GM21390 (cell line): Measurements from ENCODE around the gene GIPC1.
"Not testable (repeated sequence)": the region's sequence is repeated elsewhere in the genome, so short reads cannot be mapped to it uniquely, and the experiment has no call there.

Experiments
- ATAC-seq: cut with Tn5 transposase; IDR thresholded peaks from one replicate; pipeline ENCODE4 v1.9.1; 2021; ENCODE audit not compliant: unreplicated experiment

Gene GIPC1, protein sequence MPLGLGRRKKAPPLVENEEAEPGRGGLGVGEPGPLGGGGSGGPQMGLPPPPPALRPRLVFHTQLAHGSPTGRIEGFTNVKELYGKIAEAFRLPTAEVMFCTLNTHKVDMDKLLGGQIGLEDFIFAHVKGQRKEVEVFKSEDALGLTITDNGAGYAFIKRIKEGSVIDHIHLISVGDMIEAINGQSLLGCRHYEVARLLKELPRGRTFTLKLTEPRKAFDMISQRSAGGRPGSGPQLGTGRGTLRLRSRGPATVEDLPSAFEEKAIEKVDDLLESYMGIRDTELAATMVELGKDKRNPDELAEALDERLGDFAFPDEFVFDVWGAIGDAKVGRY

DNA sequence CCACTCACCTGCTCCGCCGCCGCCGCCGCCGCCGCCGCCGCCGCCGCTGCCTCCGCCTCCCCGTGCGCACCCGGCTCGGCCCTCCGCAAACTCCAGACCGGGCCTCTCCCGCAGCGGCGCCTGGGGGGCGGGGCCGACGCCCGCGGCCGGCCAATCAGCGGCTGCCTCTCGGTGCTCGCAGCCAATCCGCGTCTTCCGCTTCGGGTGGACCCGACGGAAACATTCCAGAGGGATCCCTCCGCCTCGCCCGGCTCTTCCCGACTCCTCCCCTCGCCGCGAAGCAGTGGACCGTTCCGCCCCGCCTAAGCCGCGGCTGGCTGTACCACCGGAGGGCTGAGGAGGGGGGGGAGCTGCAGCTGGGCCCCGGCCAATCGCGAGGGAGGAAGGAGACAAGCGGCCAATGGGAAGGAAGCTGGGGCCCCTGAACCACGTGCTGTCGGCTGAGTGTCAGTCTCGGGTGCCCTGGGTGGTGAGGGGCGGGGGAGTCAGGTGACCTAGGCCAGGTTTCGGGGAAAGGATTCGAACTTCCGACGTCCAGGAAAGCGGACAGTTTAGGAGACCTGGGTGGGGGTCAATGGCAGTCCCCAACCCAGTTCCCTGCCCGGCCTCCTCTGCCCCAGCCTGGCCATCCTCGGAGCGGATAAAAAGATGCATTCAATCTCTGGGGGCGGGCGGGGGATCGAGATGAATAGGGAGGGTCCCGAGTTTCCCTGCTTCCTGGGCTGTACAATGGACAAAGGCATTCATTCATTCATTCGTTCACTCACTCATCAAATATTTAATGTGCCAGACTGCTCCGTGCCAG is at the start of gene GIPC1:
TSS of gene GIPC1 (minus strand) at position 99 of the 805 bp plus-strand sequence. CDS start 13,151 bp downstream, outside the sequence.
- ATAC-seq, result no peak

GRCh38 chr19:14545716-14546082 is 49.8 kb upstream of the GIPC1 start:
- ATAC-seq, result no peak

- no peak for ATAC-seq
These were observed 49.2 kb upstream of the GIPC1 start for GRCh38 chr19:14544977-14545715.

GRCh38 chr19:14544047-14544446 is 48.1 kb upstream of the GIPC1 start:
- ATAC-seq, result no peak

GRCh38 chr19:14542711-14543328 is 46.9 kb upstream of the GIPC1 start:
- ATAC-seq, result no peak

GRCh38 chr19:14541979-14542378 is 46.1 kb upstream of the GIPC1 start:
- ATAC-seq, result not testable (repeated sequence)

- ATAC-seq, result no peak
These were observed 45.0 kb upstream of the GIPC1 start for GRCh38 chr19:14540741-14541525.

- no peak for ATAC-seq
These were observed 41.2 kb upstream of the GIPC1 start for GRCh38 chr19:14536926-14537692.

DNA sequence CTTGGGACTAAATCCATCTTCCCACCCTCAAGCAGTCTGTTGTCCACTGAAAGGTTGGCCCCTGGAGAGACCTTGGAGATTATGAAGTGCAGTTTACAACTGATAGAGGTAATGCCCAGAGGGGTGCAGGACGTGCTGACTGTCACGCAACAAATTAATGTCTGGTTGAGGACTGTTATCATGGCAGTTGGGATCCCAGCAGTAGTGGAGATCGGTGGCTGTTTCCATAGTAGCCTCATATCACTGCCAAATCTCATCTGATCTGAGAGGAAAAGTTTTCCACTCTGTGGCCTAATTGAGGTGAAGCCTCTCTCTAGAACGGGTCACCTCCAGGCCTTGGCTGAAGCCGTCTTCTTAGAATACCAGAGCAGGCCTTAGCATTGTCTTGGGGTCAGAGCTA is 37.5 kb upstream of the GIPC1 start:
- no peak for ATAC-seq

DNA sequence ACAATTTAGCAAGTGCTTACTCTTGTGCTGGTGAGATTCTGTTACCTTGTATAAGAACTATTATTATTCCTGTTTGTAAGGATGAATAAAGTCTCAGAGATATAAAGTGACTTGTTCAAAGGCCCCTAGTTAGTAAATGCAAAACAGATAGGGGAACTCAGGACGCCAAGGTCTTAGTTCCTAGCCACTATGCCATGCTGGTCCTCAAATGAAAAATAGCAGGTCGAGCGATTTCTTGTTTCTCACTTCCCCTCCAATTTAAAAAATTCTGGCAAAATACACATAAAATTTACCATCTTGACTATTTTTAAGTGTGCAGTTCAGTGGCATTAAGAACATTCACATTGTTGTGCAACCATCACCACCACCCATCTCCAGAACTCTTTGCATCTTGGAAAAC is 34.6 kb upstream of the GIPC1 start:
- no peak for ATAC-seq

GRCh38 chr19:14530005-14530348 is 34.0 kb upstream of the GIPC1 start:
- ATAC-seq, result no peak

- ATAC-seq, result peak; percentile 93
These were observed 33.5 kb upstream of the GIPC1 start, which contains the start of gene TECR for GRCh38 chr19:14529254-14530004. Gene TECR (plus strand): TSS chr19:14529594. CDS start chr19:14529697, 103 bp downstream.

- no peak for ATAC-seq
These were observed 32.7 kb upstream of the GIPC1 start for GRCh38 chr19:14528419-14529253.

DNA sequence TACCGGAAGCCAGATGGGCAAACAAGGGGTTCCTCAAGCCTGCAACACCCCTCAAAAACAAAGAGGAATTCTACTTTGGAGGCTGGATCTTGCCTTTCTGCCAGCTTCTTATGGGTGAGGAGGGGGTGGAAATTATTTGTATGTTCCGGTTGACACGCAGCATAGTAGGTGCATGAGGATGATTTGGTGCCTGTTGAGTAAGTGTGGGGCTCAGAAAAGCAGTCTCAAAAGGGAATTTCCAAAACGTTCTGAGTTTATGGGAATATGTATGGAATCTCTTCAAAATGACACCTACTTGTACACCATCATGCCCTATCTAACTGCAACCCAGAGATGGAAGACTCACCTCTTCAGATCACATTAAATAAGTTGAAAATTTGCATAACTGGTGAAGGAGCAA is 30.5 kb upstream of the GIPC1 start:
- no peak for ATAC-seq

DNA sequence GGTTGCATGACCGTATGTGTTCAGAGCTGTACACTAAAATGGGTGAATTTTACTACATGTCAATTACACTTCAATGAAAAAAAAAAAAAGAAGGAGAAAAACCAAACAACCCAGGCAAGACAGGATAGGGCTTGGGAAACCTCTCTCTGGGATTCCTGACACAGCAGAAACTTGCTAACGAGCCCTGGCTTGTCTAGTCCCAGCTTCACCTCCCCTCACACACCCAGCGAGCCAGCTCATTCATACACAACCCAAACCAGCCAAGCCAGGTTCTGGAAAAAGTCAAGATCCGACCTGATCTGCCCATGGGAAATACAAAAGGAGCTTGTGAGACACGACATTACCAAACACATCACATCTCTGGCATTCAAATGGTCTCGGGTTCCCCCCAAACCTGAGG is 29.8 kb upstream of the GIPC1 start:
- ATAC-seq, result no peak

- ATAC-seq, result no peak
These were observed 24.6 kb upstream of the GIPC1 start for GRCh38 chr19:14520543-14520942.

DNA sequence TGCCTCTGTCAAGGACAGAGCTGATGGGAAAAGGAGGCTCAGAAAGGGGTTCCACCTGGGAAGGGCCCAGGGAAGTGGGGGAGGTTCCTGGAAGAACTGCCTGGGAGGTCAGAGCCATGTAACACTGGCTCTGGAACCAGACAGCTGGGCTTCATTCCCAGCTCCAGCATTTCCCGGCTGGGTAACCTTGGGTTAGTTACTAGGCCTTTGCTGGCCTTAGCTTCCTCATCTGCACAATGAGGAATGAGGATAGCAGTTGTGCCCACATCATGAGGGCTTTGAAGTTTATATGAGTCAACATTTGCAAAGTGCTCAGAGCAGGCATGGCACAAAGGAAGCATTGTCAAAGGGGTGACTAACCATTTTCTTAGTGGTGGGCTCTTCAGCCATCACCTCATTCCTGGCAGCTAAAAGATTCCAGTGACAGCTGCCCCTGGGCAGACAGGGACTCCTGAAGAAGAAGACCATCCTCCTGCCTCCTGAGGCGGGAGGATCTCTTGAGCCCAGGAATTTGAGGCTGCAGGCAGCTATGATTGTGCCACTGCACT is 24.0 kb upstream of the GIPC1 start:
- no peak for ATAC-seq
